ENCODE data around the gene TCN2.
A peak's percentile ranks its signal among the peaks of the same experiment; 100 is the strongest.
"Not testable (repeated sequence)": the region's sequence is repeated elsewhere in the genome, so short reads cannot be mapped to it uniquely, and the experiment has no call there.

TCN2 gene

DNA sequence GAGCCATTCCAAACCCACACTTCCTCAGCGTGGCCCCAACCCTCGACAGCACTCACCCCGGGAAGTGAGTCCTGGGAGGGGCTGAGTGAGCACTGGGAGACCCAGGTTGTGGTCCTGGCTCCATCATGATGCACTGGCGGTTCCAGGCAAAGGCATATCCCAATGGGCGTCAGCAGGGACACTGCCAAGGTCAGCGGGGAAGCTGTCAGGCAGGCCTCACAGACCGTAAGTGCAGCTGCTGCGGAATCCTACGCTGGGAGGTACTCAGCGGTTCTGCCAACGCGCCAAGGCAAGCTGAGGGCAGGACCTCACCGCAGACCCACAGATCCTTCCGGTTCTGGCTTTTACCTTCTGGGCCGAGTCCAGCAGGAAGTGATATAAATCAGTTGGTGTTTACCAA, 31.1 kb upstream of the TCN2 start:
- DNase-seq (ENCODE audit: low read depth in 2 of 3, low spot score in 2 of 3) = no peak

DNA sequence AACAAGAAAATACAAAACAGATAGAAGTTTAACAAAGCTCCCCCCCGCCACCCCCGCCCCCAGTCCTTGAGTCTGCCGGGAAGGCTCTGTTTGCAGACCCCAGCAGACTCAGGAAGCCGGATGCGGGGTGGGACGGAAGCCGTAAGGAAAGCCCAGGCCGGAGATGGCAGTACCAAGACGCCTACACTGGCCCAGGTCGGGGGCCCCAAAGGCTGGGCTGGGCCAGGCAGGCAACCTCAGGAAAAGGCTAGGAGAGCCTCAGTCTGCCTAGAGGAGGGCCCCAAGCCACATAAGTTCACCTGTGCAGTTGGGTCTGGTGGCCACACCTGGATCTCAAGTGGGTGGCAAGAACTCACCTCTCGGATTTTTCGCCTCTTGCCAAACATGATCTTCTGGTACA, 28.5 kb upstream of the TCN2 start:
- DNase-seq (ENCODE audit: low read depth in 2 of 3, low spot score in 2 of 3) = no peak

- no peak for DNase-seq (ENCODE audit: low read depth in 2 of 3, low spot score in 2 of 3)
These were observed 26.1 kb upstream of the TCN2 start for GRCh38 chr22:30580896-30581295.

DNA sequence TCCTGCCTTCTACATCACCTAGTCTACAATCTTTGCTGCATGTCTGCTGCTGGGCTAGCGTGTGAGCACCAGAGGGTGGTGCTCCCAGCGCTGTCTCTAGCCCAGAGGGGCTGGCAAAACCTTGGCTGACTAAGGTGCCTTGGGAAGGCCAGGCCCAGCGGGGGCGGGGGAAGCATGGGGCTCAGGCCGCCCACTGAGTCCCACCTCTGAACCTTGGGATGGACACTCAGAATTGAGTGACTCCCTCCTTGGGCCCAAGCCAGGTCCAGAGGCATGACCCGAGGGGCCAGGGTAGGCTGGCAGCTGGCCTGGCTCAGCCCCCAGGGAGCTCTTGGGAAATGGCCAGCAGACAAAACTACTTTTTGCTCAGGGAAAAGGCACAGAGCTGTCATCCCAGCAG, 24.9 kb upstream of the TCN2 start:
- no peak for DNase-seq (ENCODE audit: low read depth in 2 of 3, low spot score in 2 of 3)

DNA sequence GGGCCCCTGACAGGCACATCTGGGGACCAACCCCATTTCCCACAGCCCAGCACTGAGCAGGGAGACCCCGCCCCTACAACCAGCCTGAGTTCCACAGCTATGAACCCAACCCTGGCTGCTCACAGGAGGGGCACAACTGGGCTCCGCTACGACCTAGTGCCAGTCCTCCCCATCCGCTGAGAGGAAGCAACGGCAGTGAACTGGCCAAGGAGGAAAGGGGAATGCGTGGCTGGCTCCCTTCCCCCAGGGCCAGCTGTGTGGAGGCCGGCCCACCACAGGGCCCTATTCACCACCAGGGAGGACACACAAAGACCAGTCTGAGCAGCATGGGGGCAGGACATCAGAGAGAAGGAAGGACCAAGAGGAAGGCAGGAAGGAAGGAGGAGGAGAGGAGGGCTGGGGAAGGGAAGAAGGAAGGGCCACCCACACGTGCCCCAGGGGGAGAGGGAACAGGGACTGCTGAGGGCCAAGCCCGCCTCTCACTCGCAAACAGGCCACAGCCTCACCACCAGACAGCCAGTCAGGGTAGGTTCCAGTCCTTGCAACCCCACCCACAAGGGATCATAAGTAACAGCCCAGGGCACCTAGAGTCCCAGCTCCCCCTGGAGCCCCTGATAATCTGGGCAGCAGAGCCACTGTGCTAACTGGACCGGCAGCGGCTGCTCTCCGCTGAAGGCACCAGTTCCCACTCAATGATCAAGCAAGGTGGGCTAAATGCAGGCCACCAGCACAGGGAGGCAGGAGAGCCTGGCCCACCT, 24.0 kb upstream of the TCN2 start:
- no peak for DNase-seq (ENCODE audit: low read depth in 2 of 3, low spot score in 2 of 3)

- no peak for DNase-seq (ENCODE audit: low read depth in 2 of 3, low spot score in 2 of 3)
These were observed 22.5 kb upstream of the TCN2 start for GRCh38 chr22:30584441-30584840.

GRCh38 chr22:30586414-30586813, 20.6 kb upstream of the TCN2 start:
- no peak for DNase-seq (ENCODE audit: low read depth in 2 of 3, low spot score in 2 of 3)

GRCh38 chr22:30591191-30591587, 15.8 kb upstream of the TCN2 start:
- no peak for DNase-seq (ENCODE audit: low read depth in 2 of 3, low spot score in 2 of 3)

DNA sequence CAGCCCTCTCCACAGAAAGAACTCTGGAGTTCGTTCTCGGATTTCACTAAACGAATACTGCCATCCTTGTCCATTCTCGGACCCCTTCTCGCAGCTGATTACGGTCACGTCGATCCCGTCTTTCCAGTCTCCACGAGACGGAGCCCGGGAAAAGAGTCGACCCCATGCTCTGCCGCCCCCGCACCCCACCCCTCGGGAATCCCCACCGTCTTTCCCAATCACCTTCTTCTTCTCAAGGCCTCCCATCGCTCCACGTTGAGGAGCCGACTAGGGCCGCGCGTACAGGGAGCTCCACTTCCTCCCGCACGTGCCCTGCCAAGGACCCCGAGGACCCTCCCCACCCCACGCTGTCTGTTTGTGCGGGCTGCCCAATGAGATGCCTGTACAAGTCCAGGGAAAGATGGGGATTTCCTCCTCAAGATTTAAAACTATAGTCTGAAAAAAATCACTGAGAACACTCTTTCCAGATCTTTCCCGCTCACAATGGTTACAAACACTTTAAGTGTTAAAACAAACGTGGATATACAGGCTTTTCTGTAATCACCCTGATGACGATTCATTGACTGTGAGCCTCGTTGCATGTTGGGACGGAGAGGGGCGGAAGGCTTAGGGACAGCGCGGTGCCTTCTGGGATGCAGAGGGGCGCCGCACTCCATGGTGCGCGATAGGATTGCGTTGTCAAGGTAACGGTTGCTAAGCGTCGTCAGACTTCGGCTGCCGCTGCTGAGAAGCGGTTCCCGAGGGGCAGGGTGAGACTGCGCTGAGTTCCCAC, 15.2 kb upstream of the TCN2 start, which contains the start of gene PES1:
TSS of gene PES1 (minus strand) at position 323 of the 772 bp plus-strand sequence. CDS start at position 246, 77 bp downstream.
- peak; percentile 64 to 84 (median 80) for DNase-seq (ENCODE audit: low read depth in 2 of 3, low spot score in 2 of 3)

GRCh38 chr22:30592360-30592713, 14.6 kb upstream of the TCN2 start:
- DNase-seq (ENCODE audit: low read depth in 2 of 3, low spot score in 2 of 3) = not testable (repeated sequence)

DNA sequence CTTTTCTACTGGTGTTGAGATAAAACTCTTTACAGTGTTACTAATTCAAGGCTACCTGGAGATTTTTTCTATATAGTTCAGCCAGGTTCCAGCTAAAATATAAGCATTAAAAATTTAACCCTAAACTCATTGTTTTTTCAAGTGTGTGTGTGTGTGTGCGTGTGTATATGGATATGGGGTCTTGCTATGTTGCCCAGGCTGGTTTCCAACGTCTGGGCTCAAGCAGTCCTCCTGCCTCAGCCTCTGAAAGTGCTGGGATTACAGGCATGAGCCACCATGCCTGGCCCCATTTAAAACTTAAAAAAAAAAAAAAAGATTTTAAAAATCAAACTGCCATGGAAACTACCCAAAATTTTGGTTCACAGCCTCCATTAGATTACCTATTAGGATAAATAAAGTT, 10.8 kb upstream of the TCN2 start:
- no peak for DNase-seq (ENCODE audit: low read depth in 2 of 3, low spot score in 2 of 3)

GRCh38 chr22:30596886-30597285, 10.1 kb upstream of the TCN2 start:
- DNase-seq (ENCODE audit: low read depth in 2 of 3, low spot score in 2 of 3) = no peak

DNA sequence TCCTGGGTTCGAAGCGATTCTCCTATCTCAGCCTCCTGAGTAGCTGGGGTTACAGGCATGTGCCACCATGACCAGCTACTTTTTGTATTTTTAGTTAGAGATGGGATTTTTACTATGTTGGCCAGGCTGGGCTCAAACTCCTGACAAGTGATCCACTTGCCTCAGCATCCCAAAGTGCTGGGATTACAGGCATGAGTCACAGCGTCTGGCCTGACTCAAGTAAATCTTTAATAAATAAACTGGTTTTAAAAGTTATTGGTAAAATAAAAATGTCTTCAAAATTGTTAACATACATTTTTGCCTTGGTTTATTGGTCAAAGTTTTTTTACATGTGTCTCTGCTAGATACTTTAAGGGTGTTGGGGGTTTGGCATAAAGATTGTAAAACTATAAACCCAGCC, 8.0 kb upstream of the TCN2 start:
- DNase-seq (ENCODE audit: low read depth in 2 of 3, low spot score in 2 of 3) = no peak

DNA sequence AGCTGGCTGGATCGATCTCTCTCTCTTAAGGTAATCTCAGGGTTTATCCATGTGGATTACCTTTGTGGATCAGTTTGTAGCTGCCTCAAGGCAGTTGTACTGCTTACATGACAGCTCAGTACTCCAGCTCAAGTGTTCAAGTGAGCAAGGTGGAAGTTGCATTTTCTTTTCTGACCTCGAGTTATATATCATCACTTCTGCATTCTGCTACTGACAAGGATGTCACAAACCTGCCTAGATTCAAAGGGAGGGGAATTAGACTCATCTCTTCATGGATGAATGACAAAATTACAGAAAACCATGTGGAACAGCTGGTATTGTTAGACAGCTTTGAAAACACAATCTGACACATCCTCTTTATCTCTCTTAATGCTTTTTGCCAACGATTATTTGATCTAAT, 6.1 kb upstream of the TCN2 start:
- no peak for DNase-seq (ENCODE audit: low read depth in 2 of 3, low spot score in 2 of 3)

- no peak for DNase-seq (ENCODE audit: low read depth in 2 of 3, low spot score in 2 of 3)
These were observed 5.5 kb upstream of the TCN2 start for GRCh38 chr22:30601464-30601863.

- no peak for DNase-seq (ENCODE audit: low read depth in 2 of 3, low spot score in 2 of 3)
These were observed 4.9 kb upstream of the TCN2 start for GRCh38 chr22:30602049-30602448.

DNA sequence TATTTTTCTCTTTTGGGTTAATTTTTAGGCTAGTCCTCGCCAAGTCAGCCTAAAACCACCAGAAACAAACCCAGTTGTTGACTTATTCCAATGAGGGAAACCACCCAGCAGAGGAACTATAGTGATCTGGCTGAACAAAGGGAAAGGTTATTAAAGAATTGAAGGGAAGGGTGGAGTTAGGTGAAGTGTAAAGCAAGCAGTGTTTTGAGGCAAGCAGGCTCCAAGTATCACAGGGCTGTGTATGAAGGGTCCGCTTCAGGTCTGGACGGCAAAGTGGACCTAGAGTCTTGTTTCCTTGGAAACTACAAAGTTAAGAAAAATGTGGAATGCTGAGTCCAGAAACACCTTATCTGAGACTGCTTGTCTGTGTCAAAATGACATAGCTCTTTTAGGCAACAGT, 3.2 kb upstream of the TCN2 start:
- DNase-seq (ENCODE audit: low read depth in 2 of 3, low spot score in 2 of 3) = no peak

DNA sequence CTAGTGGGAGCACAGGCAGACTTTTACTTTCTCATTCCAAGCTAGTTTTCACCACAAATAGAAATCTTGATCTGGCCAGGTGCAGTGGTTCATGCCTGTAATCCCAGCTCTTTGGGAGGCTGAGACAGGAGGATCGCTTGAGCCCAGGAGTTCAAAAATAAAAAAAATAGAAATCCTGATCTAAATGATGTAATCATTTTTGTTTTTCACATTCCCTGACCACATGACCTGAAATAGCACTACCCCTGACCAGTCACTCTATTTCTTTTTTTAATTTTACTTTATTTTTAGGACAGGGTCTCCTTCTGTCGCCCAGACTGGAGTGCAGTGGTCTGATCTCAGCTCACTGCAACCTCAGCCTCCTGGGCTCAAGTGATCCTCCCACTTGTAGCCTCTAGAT, 2.3 kb upstream of the TCN2 start:
- DNase-seq (ENCODE audit: low read depth in 2 of 3, low spot score in 2 of 3) = no peak

DNA sequence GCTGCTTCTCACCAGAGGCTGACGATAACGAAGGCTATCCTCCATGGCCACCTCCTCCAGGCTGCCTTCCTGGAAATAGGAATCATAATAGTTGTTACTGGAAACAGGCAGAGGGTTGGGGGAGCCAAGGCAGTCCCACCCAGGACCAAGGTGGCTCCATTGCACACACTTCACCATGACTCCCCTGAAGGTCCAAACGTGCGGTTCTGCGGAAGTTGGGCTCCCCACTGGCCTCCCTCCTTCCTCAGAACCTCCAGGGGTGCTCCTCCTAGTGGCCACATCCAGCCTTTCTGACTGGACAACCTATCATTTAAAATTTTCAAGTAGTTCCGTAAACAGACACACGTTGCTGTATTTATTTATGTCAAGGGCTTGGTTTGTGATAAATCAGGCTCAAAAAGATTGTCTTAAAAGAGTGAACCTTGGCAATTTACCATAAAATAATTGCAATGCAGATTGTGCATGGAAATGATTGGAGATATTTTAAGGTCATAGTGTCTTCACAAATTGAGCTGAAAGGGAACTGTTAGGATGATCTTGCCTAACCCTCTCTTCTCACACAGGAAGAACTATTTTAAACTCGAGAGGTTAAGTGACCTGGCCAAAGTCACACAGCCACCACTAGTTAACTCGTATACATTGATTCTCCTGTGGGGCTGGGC, 1.4 kb upstream of the TCN2 start:
- DNase-seq (ENCODE audit: low read depth in 2 of 3, low spot score in 2 of 3) = no peak

DNA sequence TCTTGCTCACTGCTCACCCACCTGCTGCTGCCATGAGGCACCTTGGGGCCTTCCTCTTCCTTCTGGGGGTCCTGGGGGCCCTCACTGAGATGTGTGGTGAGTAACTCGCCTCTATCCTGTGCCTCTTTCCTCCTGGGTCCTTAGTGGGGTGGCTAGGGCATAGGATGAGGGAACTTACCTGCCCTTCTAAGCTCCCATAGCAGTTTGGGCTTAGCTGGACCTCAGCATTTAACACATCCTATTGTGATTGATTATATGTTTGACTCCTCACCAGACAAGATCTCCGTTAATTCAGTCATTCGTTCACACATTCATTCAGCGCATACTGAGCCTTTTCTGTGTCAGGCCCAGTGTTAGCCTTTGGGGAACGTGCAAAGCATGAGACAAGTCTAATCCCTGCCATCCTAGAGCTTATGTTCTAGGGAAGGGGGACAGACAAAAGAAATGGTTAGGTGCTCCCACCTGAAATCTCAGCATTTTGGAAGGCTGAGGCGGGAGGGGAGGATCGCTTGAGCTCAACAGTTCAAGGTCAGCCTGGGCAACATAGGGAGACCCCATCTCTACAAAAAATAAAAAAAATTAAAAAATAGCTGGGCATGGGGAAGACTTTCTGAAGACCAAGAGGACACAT, 441 bp downstream of the TCN2 start:
- DNase-seq (ENCODE audit: low read depth in 2 of 3, low spot score in 2 of 3) = no peak

DNA sequence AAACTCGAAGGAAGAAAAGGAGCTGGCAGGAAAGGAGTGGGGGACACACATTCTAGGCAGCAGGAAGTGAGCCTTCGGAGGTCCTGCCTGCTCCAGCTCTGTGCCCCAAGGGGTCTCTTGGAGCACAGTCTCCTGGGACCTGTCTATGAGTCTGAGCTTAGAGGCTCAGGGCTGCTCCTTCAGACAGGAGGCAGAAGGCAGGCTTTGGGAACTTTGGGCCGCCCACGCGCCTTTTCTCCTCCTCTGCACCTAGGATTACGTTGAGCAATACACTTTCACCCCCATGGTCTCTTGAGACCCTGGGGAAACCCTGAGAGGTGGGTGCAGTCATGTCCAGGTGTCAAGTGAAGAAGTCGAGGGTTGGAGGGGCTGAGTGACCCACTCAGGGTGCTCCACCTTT, 965 bp downstream of the TCN2 start:
- DNase-seq (ENCODE audit: low read depth in 2 of 3, low spot score in 2 of 3) = no peak
